Spleen (tissue), 7 donors: ENCODE data around the gene THOC7.
A peak's percentile ranks its signal among the peaks of the same experiment; 100 is the strongest.

Experiments
- CTCF ChIP-seq, 11 experiments: fragments of 200-600 bp in 7 of 11; fragments of 450-650 bp in 4 of 11; sonication (generic) in 4 of 11; IDR thresholded peaks in 8 of 11; conservative IDR thresholded peaks in 3 of 11; 1 replicate in 7 of 11; 2 replicates in 4 of 11; pipeline versions ENCODE4 v1.4.0 to v1.8.0; 2016 to 2021; ENCODE audit warnings: antibody characterized with exemption in 11 of 11, inconsistent platforms in 4 of 11, mild to moderate bottlenecking in 1 of 11
- POLR2A ChIP-seq, 3 donors: fragments of 450-650 bp; IDR thresholded peaks; one replicate each; pipeline ENCODE4 v1.5.1; 2017; ENCODE audit warnings: antibody characterized with exemption in 3 of 3, mild to moderate bottlenecking in 1 of 3
- POLR2AphosphoS5 ChIP-seq, 3 donors: sonication (generic); formaldehyde crosslinking; IDR thresholded peaks; one replicate each; pipeline ENCODE4 v1.5.1; 2017; ENCODE audit warnings: antibody characterized with exemption in 3 of 3
- donor health status: DM: no; HTN: no; CAD: no; lungs with moderate emphysema.
- donor health status: DM: no; HTN: no; CAD: no.
- donor health status: DM: no; HTN: no; CAD: no.

GRCh38 chr3:63818282-63819150 lies 45.1 kb downstream of the THOC7 start:
- TF ChIP-seq POLR2AphosphoS5 (IDR thresholded peaks at IDR 0.05) (no peak), CTCF (IDR thresholded peaks at IDR 0.05 in 8 of 11, conservative IDR thresholded peaks at IDR 0.05 in 3 of 11) (peak; percentile 70 to 89 (median 85)), POLR2A (IDR thresholded peaks at IDR 0.05) (no peak)
